ENCODE results near the gene HCK. TPM values are rescaled to one million over a fixed set of nuclear protein-coding genes. Genes with fewer than 3 reads are reported as not detected.
"Not testable (repeated sequence)": the region's sequence is repeated elsewhere in the genome, so short reads cannot be mapped to it uniquely, and the experiment has no call there.

Gene HCK
- total RNA-seq, 1 donor = 0.36 TPM

DNA sequence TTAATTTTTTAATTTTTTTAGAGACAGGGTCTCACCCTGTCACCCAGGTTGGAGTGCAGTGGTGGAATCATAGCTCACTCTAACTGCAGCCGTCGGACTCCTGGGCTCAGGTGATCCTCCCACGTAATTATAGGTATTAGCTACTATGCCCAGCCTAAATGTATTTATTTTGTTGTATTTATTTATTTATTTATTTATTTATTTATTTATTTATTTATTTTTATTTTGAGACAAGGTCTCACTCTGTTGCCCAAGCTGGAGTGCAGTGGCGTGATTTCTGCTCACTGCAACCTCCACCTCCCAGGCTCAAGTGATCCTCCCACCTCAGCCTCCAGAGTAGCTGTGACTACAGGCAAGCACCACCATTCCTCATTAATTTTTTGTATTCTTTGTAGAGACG lies 66.4 kb downstream of the HCK start:
- not testable (repeated sequence) for H2AFZ ChIP-seq (ENCODE audit: low read length); H3K27ac ChIP-seq (ENCODE audit: low read depth, low read length); H3K4me2 ChIP-seq (ENCODE audit: insufficient read depth, low read length); DNase-seq (ENCODE audit: insufficient read length, low spot score, missing footprints); H3K4me3 ChIP-seq (ENCODE audit: insufficient read depth, low read length); H3K9me3 ChIP-seq (ENCODE audit: low read depth, low read length); H3K4me1 ChIP-seq (ENCODE audit: insufficient read depth, low read length); H3K36me3 ChIP-seq (ENCODE audit: insufficient read depth, low read length); H3K27me3 ChIP-seq (ENCODE audit: insufficient read depth, low read length)
- Histone ChIP-seq H4K20me1 (ENCODE audit: insufficient read depth, low read length) (peaks cover 44% of the 10 kb centered on the region), H3K79me2 (ENCODE audit: insufficient read depth, low read length) (peaks cover 67% of the 10 kb centered on the region)

DNA sequence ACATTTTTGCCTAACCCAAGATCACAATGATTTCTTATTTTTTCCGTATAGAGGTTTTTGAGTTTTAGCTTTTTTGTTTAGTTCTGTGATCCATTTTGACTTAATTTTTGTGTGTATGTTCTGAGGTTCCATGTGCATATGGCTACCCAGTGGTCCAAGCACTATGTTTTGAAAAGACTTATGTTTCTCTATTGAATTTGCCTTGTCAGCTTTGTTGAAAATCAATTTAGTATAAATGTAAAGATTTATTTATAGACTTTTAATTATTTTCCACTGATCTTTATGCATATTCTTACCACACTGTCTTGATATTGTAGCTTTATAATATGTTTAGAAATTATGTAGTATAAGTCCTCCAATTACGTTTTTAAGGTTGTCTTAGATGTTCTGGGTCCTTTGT lies 67.7 kb downstream of the HCK start:
- no peak overlapping the region for H3K4me3 ChIP-seq (ENCODE audit: insufficient read depth, low read length)
- H3K27me3 ChIP-seq (ENCODE audit: insufficient read depth, low read length) = no peaks in the 10 kb centered on the region
- DNase-seq (ENCODE audit: insufficient read length, low spot score, missing footprints) = no peak
- no peak overlapping the region for H3K27ac ChIP-seq (ENCODE audit: low read depth, low read length)
- no peaks in the 10 kb centered on the region for H3K9me3 ChIP-seq (ENCODE audit: low read depth, low read length)
- H3K4me2 ChIP-seq (ENCODE audit: insufficient read depth, low read length) = no peak overlapping the region
- TF ChIP-seq, protein P1, sequence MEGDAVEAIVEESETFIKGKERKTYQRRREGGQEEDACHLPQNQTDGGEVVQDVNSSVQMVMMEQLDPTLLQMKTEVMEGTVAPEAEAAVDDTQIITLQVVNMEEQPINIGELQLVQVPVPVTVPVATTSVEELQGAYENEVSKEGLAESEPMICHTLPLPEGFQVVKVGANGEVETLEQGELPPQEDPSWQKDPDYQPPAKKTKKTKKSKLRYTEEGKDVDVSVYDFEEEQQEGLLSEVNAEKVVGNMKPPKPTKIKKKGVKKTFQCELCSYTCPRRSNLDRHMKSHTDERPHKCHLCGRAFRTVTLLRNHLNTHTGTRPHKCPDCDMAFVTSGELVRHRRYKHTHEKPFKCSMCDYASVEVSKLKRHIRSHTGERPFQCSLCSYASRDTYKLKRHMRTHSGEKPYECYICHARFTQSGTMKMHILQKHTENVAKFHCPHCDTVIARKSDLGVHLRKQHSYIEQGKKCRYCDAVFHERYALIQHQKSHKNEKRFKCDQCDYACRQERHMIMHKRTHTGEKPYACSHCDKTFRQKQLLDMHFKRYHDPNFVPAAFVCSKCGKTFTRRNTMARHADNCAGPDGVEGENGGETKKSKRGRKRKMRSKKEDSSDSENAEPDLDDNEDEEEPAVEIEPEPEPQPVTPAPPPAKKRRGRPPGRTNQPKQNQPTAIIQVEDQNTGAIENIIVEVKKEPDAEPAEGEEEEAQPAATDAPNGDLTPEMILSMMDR (IDR thresholded peaks at IDR 0.05; ENCODE audit: extremely low read depth, low read depth, low read length) = no peak
- no peak overlapping the region for H2AFZ ChIP-seq (ENCODE audit: low read length)
- peaks cover 61% of the 10 kb centered on the region for H3K79me2 ChIP-seq (ENCODE audit: insufficient read depth, low read length)
- H4K20me1 ChIP-seq (ENCODE audit: insufficient read depth, low read length) = peaks cover 47% of the 10 kb centered on the region
- H3K36me3 ChIP-seq (ENCODE audit: insufficient read depth, low read length) = no peaks in the 10 kb centered on the region
- H3K4me1 ChIP-seq (ENCODE audit: insufficient read depth, low read length) = no peaks in the 10 kb centered on the region

DNA sequence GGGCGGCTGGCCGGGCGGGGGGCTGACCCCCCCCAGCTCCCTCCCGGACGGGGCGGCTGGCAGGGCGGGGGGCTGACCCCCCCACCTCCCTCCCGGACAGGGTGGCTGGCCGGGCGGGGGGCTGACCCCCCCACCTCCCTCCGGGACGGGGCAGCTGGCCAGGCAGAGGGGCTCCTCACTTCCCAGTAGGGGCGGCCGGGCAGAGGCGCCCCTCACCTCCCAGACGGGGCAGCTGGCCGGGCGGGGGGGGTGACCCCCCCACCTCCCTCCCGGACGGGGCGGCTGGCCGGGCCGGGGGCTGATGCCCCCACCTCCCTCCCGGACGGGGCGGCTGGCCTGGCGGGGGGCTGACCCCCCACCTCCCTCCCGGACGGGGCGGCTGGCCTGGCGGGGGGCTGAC lies 69.9 kb downstream of the HCK start:
- Histone ChIP-seq H4K20me1 (ENCODE audit: insufficient read depth, low read length) (peaks cover 46% of the 10 kb centered on the region), H3K79me2 (ENCODE audit: insufficient read depth, low read length) (peaks cover 61% of the 10 kb centered on the region)
- not testable (repeated sequence) for H3K4me2 ChIP-seq (ENCODE audit: insufficient read depth, low read length); DNase-seq (ENCODE audit: insufficient read length, low spot score, missing footprints); H3K9me3 ChIP-seq (ENCODE audit: low read depth, low read length); H3K27me3 ChIP-seq (ENCODE audit: insufficient read depth, low read length); H3K36me3 ChIP-seq (ENCODE audit: insufficient read depth, low read length); H2AFZ ChIP-seq (ENCODE audit: low read length); H3K4me3 ChIP-seq (ENCODE audit: insufficient read depth, low read length); H3K4me1 ChIP-seq (ENCODE audit: insufficient read depth, low read length); H3K27ac ChIP-seq (ENCODE audit: low read depth, low read length)

DNA sequence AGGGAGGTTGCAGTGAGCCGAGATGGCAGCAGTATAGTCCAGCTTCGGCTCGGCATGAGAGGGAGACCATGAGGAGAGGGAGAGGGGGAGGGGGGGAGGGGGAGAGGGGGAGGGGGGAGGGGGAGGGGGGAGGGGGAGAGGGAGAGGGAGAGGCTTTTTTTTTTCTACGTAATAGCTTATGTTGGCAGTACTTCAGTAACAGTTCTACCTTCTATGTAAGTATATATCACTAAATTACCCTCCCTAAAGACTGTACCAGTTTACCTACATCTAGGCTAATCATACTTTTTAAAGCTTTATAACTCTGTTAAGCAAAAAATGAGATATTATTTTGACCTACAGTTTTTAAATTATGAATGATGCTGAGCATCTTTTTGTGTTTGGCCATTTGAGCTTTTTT lies 71.0 kb downstream of the HCK start:
- no peaks in the 10 kb centered on the region for H3K9me3 ChIP-seq (ENCODE audit: low read depth, low read length)
- H2AFZ ChIP-seq (ENCODE audit: low read length) = no peak overlapping the region
- no peak overlapping the region for H3K4me2 ChIP-seq (ENCODE audit: insufficient read depth, low read length)
- peaks cover 7% of the 10 kb centered on the region for H3K36me3 ChIP-seq (ENCODE audit: insufficient read depth, low read length)
- H4K20me1 ChIP-seq (ENCODE audit: insufficient read depth, low read length) = peaks cover 46% of the 10 kb centered on the region
- H3K4me1 ChIP-seq (ENCODE audit: insufficient read depth, low read length) = no peaks in the 10 kb centered on the region
- no peaks in the 10 kb centered on the region for H3K27me3 ChIP-seq (ENCODE audit: insufficient read depth, low read length)
- TF ChIP-seq, protein P1 (IDR thresholded peaks at IDR 0.05; ENCODE audit: extremely low read depth, low read depth, low read length) = no peak
- no peak for DNase-seq (ENCODE audit: insufficient read length, low spot score, missing footprints)
- no peak overlapping the region for H3K27ac ChIP-seq (ENCODE audit: low read depth, low read length)
- H3K79me2 ChIP-seq (ENCODE audit: insufficient read depth, low read length) = peaks cover 61% of the 10 kb centered on the region
- no peak overlapping the region for H3K4me3 ChIP-seq (ENCODE audit: insufficient read depth, low read length)

DNA sequence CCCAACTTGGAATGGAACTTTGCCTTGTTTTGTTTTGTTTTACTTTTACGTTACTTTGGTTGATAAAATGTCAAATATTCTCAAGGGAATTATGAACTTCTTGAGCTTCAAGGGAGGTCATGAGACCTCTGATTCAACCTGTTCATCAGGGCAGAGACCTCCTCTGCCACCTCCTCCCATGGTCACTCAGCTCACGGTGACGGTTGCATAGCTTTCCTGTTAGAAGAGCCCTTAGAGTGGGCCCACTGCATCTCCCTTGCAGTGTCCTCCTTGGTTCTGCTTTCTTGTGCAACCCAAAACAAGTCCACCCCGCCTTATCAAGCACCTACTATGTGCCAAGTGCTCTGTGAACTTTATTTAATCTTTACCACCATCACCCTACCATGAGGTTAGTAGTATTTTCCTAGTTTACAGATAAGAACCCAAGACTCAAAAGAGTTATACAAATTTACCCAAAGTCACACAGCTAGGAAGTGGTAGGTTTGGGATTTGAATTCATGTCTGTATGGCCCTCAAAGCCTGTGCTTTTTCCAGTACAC lies 72.9 kb downstream of the HCK start:
- Histone ChIP-seq H3K9me3 (ENCODE audit: low read depth, low read length) (no peaks in the 10 kb centered on the region), H3K4me1 (ENCODE audit: insufficient read depth, low read length) (no peaks in the 10 kb centered on the region), H3K27ac (ENCODE audit: low read depth, low read length) (no peak overlapping the region), H2AFZ (ENCODE audit: low read length) (no peak overlapping the region), H3K36me3 (ENCODE audit: insufficient read depth, low read length) (peaks cover 7% of the 10 kb centered on the region), H3K4me2 (ENCODE audit: insufficient read depth, low read length) (no peak overlapping the region), H3K4me3 (ENCODE audit: insufficient read depth, low read length) (no peak overlapping the region), H3K79me2 (ENCODE audit: insufficient read depth, low read length) (peaks cover 68% of the 10 kb centered on the region), H3K27me3 (ENCODE audit: insufficient read depth, low read length) (no peaks in the 10 kb centered on the region), H4K20me1 (ENCODE audit: insufficient read depth, low read length) (peaks cover 48% of the 10 kb centered on the region)
- DNase-seq (ENCODE audit: insufficient read length, low spot score, missing footprints) = no peak
- TF ChIP-seq, protein P1 (IDR thresholded peaks at IDR 0.05; ENCODE audit: extremely low read depth, low read depth, low read length) = no peak
